Endothelial cell of umbilical vein (primary cell): Measurements from ENCODE around the gene PCDH9. TPM values are rescaled to one million over a fixed set of nuclear protein-coding genes. Genes with fewer than 3 reads are reported as not detected.

ENCODE experiments used
- BruUV-seq: library from RNA; stranded (reverse); fragments of 400-500 nt; replicated peaks from 2 replicates; lab custom pipeline; 2021; lab: Mats Ljungman, UMichigan
- CTCF ChIA-PET: fragments of 300-600, 350-600 bp; sonication (Branson Sonifier 250); formaldehyde crosslinking; loops from one replicate; lab custom pipeline; 2021; ENCODE audit warnings: antibody characterized with exemption, inconsistent platforms; lab: Charles Lee
- POLR2A ChIA-PET: fragments of 300-600, 350-600 bp; sonication (Branson Sonifier 250); formaldehyde crosslinking; loops from one replicate; lab custom pipeline; 2021; ENCODE audit warnings: antibody characterized with exemption, inconsistent platforms; lab: Charles Lee
- DNase-seq: peaks from one replicate; pipeline ENCODE4 v3.0.0-alpha.2; 2011; ENCODE audit warnings: low read depth, low spot score
- FAIRE-seq: peaks from 2 replicates; lab custom pipeline; 2011; peaks lifted over from hg19 to GRCh38; lab: Jason Lieb, UNC
- H2AFZ ChIP-seq: 2 replicates; pipeline ENCODE4 v1.6.0; 2012; ENCODE audit warnings: low read depth, low read length, control low read depth, inconsistent platforms
- H3K27ac ChIP-seq: 2 replicates; pipeline ENCODE4 v1.5.1; 2011; ENCODE audit warnings: low read depth, mild to moderate bottlenecking, control low read depth, low read length, moderate library complexity; ENCODE audit not compliant: insufficient read depth
- H3K27me3 ChIP-seq, 2 experiments: 2 replicates each; pipeline versions ENCODE4 v1.6.0 to v1.6.1; 2011; ENCODE audit warnings: low read length in 2 of 2, mixed read lengths in 1 of 2; ENCODE audit not compliant: control insufficient read depth in 2 of 2, insufficient read depth in 2 of 2
- H3K36me3 ChIP-seq, 2 experiments: 2 replicates in 1 of 2; 3 replicates in 1 of 2; pipeline ENCODE4 v1.5.1; 2011; ENCODE audit warnings: low read length in 2 of 2, mild to moderate bottlenecking in 1 of 2, moderate library complexity in 1 of 2; ENCODE audit not compliant: control insufficient read depth in 2 of 2, insufficient read depth in 2 of 2; ENCODE audit errors: extremely low read depth in 1 of 2
- H3K4me1 ChIP-seq: 3 replicates; pipeline ENCODE4 v1.5.1; 2011; ENCODE audit warnings: mild to moderate bottlenecking, low read length; ENCODE audit not compliant: control insufficient read depth, insufficient read depth; ENCODE audit errors: extremely low read depth
- H3K4me2 ChIP-seq: 2 replicates; pipeline ENCODE4 v1.6.1; 2011; ENCODE audit warnings: low read length, control low read depth, mixed read lengths; ENCODE audit not compliant: insufficient read depth
- H3K4me3 ChIP-seq, 3 experiments: fragments of 200-600 bp in 1 of 3; sonication (generic), shearing (Covaris generic) in 1 of 3; replicated peaks in 1 of 3; 2 replicates each; pipeline ENCODE4 v1.5.1; 2011 to 2016; ENCODE audit warnings: control low read depth in 3 of 3, low read length in 3 of 3, mild to moderate bottlenecking in 2 of 3, inconsistent platforms in 1 of 3, low read depth in 1 of 3, moderate library complexity in 1 of 3; ENCODE audit not compliant: insufficient read depth in 1 of 3
- H3K79me2 ChIP-seq: 2 replicates; pipeline ENCODE4 v1.6.0; 2012; ENCODE audit warnings: low read length, inconsistent platforms; ENCODE audit not compliant: control insufficient read depth, insufficient read depth
- H3K9ac ChIP-seq: replicated peaks from 2 replicates; pipeline ENCODE3; 2011; ENCODE audit warnings: low read length, control low read depth; ENCODE audit not compliant: insufficient read depth; ENCODE audit errors: extremely low read depth
- H3K9me1 ChIP-seq: replicated peaks from 3 replicates; pipeline ENCODE4 v1.6.0; 2011; ENCODE audit warnings: mild to moderate bottlenecking, low read length; ENCODE audit not compliant: control insufficient read depth, insufficient read depth; ENCODE audit errors: extremely low read depth
- H3K9me3 ChIP-seq: replicated peaks from 2 replicates; pipeline ENCODE4 v1.5.1; 2012; ENCODE audit warnings: low read length, inconsistent platforms; ENCODE audit not compliant: control insufficient read depth, insufficient read depth
- H4K20me1 ChIP-seq: replicated peaks from 2 replicates; pipeline ENCODE3; 2011; ENCODE audit warnings: mild to moderate bottlenecking, low read length; ENCODE audit not compliant: control insufficient read depth, insufficient read depth; ENCODE audit errors: extremely low read depth
- CTCF ChIP-seq, 2 donors: IDR thresholded peaks; 1 replicate in 1 of 2; 2 replicates in 1 of 2; pipeline ENCODE4 v1.5.1; 2011; ENCODE audit warnings: low read length in 2 of 2, mild to moderate bottlenecking in 2 of 2, moderate library complexity in 2 of 2, control low read depth in 1 of 2, inconsistent platforms in 1 of 2, low read depth in 1 of 2; ENCODE audit not compliant: insufficient read depth in 1 of 2; ENCODE audit errors: extremely low read depth in 1 of 2
- JUN ChIP-seq: IDR thresholded peaks from 2 replicates; pipeline ENCODE4 v1.6.1; 2011; ENCODE audit warnings: borderline replicate concordance, low read depth; ENCODE audit not compliant: insufficient read length, insufficient read depth
- dilution Hi-C: fragments of 300-500 bp; cut with MboI; formaldehyde crosslinking; loops from one replicate; pipeline ENCODE4 v1.15.0; 2019; ENCODE audit warnings: low sequenced_read_pairs; ENCODE audit not compliant: extremely low pct_ligation_motif_present
- intact Hi-C: fragments of 100-400 bp; cut with micrococcal nuclease; formaldehyde crosslinking; loops from one replicate; pipeline ENCODE4 v1.10.0; 2022
- polyA plus RNA-seq, 4 experiments: library from polyadenylated mRNA; depleted of rRNA in 3 of 4; stranded (reverse) in 3 of 4; unstranded in 1 of 4; fragments of >200 nt; gene quantifications; 2 replicates each; pipeline versions ENCODE4 v1.2.1 to v1.2.3, GENCODE V29; 2011 to 2012; ENCODE audit warnings: missing spikeins in 1 of 4
- total RNA-seq: library from RNA; stranded (reverse); gene quantifications from 2 replicates; pipeline ENCODE4 v1.2.3, GENCODE V29; 2021

PCDH9 gene
- total and polyA plus RNA-seq, 2 donors (not counting 3 experiments of a cell fraction or from before 2014, with no cell fraction given) = 1.1 to 5.2 TPM

GRCh38 chr13:66967811-66968597 is 262.1 kb downstream of the PCDH9 start:
- H3K4me1 ChIP-seq = peaks cover 5% of the 10 kb centered on the region
- no TSS peak for BruUV-seq
- no peak overlapping the region for H3K9ac ChIP-seq
- DNase-seq = no peak
- H3K36me3 ChIP-seq = no peaks in the 10 kb centered on the region
- intact Hi-C loops = no loop called here
- dilution Hi-C loops = no loop called here
- TF ChIP-seq CTCF (IDR thresholded peaks at IDR 0.05; ENCODE audit: extremely low read depth in 1 of 2, insufficient read depth in 1 of 2, low read depth in 1 of 2, low read length in 2 of 2) = no peak
- no peaks in the 10 kb centered on the region for H3K79me2 ChIP-seq
- CTCF ChIA-PET = interaction anchor here (0.8 to 2.1 kb wide), 2 partner anchors 17 kb away, joined by 3 to 5 read pairs; no protein-coding TSS in a partner anchor
- H3K9me1 ChIP-seq = peaks cover 2% of the 10 kb centered on the region
- H3K27ac ChIP-seq = no peak overlapping the region
- H4K20me1 ChIP-seq = no peaks in the 10 kb centered on the region
- H3K9me3 ChIP-seq = no peaks in the 10 kb centered on the region
- no peak overlapping the region for H2AFZ ChIP-seq
- no peaks in the 10 kb centered on the region for H3K27me3 ChIP-seq
- POLR2A ChIA-PET = no interaction called here
- H3K4me2 ChIP-seq = no peak overlapping the region
- no peak for FAIRE-seq
- H3K4me3 ChIP-seq = no peak overlapping the region

GRCh38 chr13:66965181-66965580 is 265.0 kb downstream of the PCDH9 start:
- Histone ChIP-seq H3K27me3 (no peaks in the 10 kb centered on the region), H3K9me1 (no peaks in the 10 kb centered on the region), H3K9me3 (no peaks in the 10 kb centered on the region), H3K9ac (no peak overlapping the region), H3K4me3 (no peak overlapping the region), H4K20me1 (no peaks in the 10 kb centered on the region), H3K27ac (no peak overlapping the region), H2AFZ (no peak overlapping the region), H3K79me2 (no peaks in the 10 kb centered on the region), H3K4me1 (peaks cover 5% of the 10 kb centered on the region), H3K4me2 (no peak overlapping the region), H3K36me3 (no peaks in the 10 kb centered on the region)
- intact Hi-C loops (no loop called here), dilution Hi-C loops (no loop called here)
- POLR2A ChIA-PET = no interaction called here
- CTCF ChIA-PET = interaction anchor here (2.8 kb wide), 1 partner anchor 29 kb away, joined by 16 read pairs; no protein-coding TSS in a partner anchor
- no TSS peak for BruUV-seq
- peak; percentile 45 for TF ChIP-seq JUN
- no peak for TF ChIP-seq CTCF (IDR thresholded peaks at IDR 0.05; ENCODE audit: extremely low read depth in 1 of 2, insufficient read depth in 1 of 2, low read depth in 1 of 2, low read length in 2 of 2)
- FAIRE-seq = no peak
- DNase-seq = peak; percentile 75
